Chondrocyte (in vitro differentiated cells): ENCODE results near the gene A2M. TPM values are rescaled to one million over a fixed set of nuclear protein-coding genes. Genes with fewer than 3 reads are reported as not detected.

ENCODE experiments used
- DNase-seq: peaks from one replicate; pipeline ENCODE4 v3.0.0; 2021; ENCODE audit warnings: mixed read lengths, low spot score
- H3K27ac Mint-ChIP-seq: one replicate; pipeline ENCODE4 v1.8.0; 2021; ENCODE audit warnings: mild to moderate bottlenecking, moderate library complexity, mixed read lengths; ENCODE audit not compliant: unreplicated experiment
- H3K27me3 Mint-ChIP-seq: 2 replicates; pipeline ENCODE4 v1.8.0; 2021; ENCODE audit warnings: low read depth, mixed read lengths
- H3K36me3 Mint-ChIP-seq: 2 replicates; pipeline ENCODE4 v1.8.0; 2021; ENCODE audit warnings: low read depth, mixed read lengths
- H3K4me1 Mint-ChIP-seq: 2 replicates; pipeline ENCODE4 v1.8.0; 2021; ENCODE audit warnings: low read depth, mild to moderate bottlenecking, mixed read lengths
- H3K4me3 Mint-ChIP-seq: one replicate; pipeline ENCODE4 v1.8.0; 2021; ENCODE audit warnings: mild to moderate bottlenecking, moderate library complexity, mixed read lengths; ENCODE audit not compliant: unreplicated experiment
- H3K9me3 Mint-ChIP-seq: 2 replicates; pipeline ENCODE4 v1.8.0; 2021; ENCODE audit warnings: low read depth, mixed read lengths
- CTCF ChIP-seq: fragments of 200-600 bp; sonication (generic); IDR thresholded peaks from 2 replicates; pipeline ENCODE4 v1.5.0; 2021; ENCODE audit warnings: antibody characterized with exemption, mild to moderate bottlenecking, moderate library complexity
- total RNA-seq: library from RNA; stranded (reverse); gene quantifications from 3 replicates; pipeline ENCODE4 v1.2.1, GENCODE V29; 2021

Gene A2M
- total RNA-seq, 1 donor from 2014 or later = 40.8 TPM

GRCh38 chr12:9074484-9075137, 41.1 kb downstream of the A2M start:
- TF ChIP-seq CTCF = no peak

DNA sequence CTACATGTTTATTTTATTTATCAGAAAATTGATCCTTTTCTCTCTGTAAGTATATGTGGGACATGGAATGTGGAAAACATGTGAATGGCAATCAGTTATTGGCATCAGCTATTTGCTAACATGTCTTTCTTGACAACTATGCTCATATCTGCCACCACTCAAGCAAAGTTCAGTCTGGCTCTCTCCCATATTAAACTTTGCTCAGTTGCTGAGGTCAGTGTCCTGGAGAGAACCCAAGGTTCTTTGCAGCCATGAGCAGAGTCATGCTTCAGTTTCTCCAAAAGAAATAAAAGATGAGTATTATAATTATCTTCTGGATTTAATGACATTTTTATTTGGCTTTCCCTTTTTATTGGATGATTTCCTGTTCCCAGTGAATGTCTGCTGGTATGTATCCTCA, 42.6 kb downstream of the A2M start:
- Mint-ChIP-seq H3K9me3 (no peaks in the 10 kb centered on the region), H3K27me3 (peaks cover 2% of the 10 kb centered on the region), H3K36me3 (peaks cover under 1% of the 10 kb centered on the region), H3K4me3 (no peak overlapping the region), H3K27ac (no peak overlapping the region), H3K4me1 (peaks cover 2% of the 10 kb centered on the region)
- no peak for DNase-seq
- TF ChIP-seq CTCF = no peak

More at GRCh38 chr12:9074484-9075137, 41.1 kb downstream of the A2M start:
- Mint-ChIP-seq H3K27me3 (peaks cover 4% of the 10 kb centered on the region), H3K27ac (no peak overlapping the region), H3K4me1 (peaks cover 2% of the 10 kb centered on the region), H3K4me3 (no peak overlapping the region), H3K36me3 (peaks cover 1% of the 10 kb centered on the region), H3K9me3 (no peaks in the 10 kb centered on the region)
- no peak for DNase-seq

GRCh38 chr12:9072481-9073038, 43.2 kb downstream of the A2M start:
- H3K27me3 Mint-ChIP-seq = peaks cover 2% of the 10 kb centered on the region
- H3K4me1 Mint-ChIP-seq = peaks cover 2% of the 10 kb centered on the region
- H3K27ac Mint-ChIP-seq = no peak overlapping the region
- no peak overlapping the region for H3K4me3 Mint-ChIP-seq
- TF ChIP-seq CTCF = no peak
- no peaks in the 10 kb centered on the region for H3K9me3 Mint-ChIP-seq
- no peaks in the 10 kb centered on the region for H3K36me3 Mint-ChIP-seq
- DNase-seq = no peak

- Mint-ChIP-seq H3K9me3 (no peaks in the 10 kb centered on the region), H3K36me3 (no peaks in the 10 kb centered on the region), H3K27me3 (peaks cover 2% of the 10 kb centered on the region), H3K27ac (no peak overlapping the region), H3K4me3 (no peak overlapping the region), H3K4me1 (peaks cover 2% of the 10 kb centered on the region)
- no peak for TF ChIP-seq CTCF
- DNase-seq = no peak
Measured at GRCh38 chr12:9071969-9072368, 43.8 kb downstream of the A2M start.

DNA sequence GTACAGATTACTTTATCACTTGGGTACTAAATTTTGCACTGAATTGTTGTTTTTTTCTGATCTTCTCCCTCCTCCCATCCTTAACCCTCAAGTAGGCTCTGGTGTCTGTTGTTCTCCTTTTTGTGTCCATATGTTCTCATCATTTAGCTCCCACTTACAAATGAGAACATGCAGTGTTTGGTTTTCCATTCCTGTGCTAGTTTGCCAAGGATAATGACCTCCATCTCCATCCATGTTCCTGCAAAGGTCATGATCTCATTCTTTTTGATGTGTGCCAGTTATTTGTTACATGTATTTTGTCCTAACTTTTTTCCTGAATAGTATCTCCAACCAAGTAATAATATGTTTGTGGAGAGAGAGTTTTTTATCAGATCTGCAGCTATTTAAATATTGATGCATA, 44.2 kb downstream of the A2M start:
- Mint-ChIP-seq H3K36me3 (no peaks in the 10 kb centered on the region), H3K9me3 (no peaks in the 10 kb centered on the region), H3K4me3 (no peak overlapping the region), H3K27me3 (no peaks in the 10 kb centered on the region), H3K4me1 (peaks cover 2% of the 10 kb centered on the region), H3K27ac (no peak overlapping the region)
- TF ChIP-seq CTCF = no peak
- DNase-seq = no peak
